GM19239 (cell line): Measurements from ENCODE around the gene BACH2.
A peak's percentile ranks its signal among the peaks of the same experiment; 100 is the strongest.

Experiments used
- DNase-seq: peaks from one replicate; pipeline ENCODE4 v3.0.0; 2011; ENCODE audit warnings: low spot score; ENCODE audit not compliant: insufficient read length
- FAIRE-seq: peaks from 2 replicates; lab custom pipeline; 2011; peaks lifted over from hg19 to GRCh38; lab: Jason Lieb, UNC

Gene BACH2

DNA sequence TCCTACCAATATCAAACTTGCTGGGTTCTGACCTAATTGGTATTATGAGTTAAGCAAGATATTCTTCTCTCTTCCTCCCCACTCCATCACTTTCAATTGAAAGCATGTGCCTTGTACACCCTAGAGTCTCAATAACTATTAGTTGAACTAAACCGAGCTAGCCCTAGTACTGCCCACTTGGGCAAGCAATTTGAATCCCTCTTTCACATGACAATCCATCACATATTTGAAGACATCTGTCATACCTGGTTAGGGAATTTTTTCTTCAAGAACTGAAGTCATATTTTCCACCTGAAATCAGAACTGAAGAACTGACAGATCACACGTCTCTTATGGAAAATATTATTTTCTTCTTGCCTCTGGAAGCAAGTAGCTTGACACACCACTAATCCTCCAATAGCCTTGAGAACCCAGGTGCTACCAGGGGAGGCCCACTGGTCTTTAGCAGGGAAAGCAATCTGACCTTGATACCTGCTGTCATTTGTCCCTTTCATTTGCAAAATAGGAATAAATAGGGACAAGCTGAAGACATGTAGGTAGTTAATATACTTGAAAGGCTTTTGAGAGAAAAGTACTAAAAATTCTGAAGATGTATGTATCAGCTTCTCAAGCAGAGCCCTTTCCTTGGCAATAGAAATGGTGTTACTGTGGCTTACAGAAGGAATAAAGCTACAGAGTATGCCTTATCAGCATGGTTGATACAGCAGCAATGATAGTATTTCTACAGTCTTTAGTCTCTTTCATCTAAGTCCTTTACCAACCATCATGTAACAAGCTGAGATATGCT is 331.0 kb downstream of the BACH2 start:
- no peak for FAIRE-seq
- DNase-seq = no peak

DNA sequence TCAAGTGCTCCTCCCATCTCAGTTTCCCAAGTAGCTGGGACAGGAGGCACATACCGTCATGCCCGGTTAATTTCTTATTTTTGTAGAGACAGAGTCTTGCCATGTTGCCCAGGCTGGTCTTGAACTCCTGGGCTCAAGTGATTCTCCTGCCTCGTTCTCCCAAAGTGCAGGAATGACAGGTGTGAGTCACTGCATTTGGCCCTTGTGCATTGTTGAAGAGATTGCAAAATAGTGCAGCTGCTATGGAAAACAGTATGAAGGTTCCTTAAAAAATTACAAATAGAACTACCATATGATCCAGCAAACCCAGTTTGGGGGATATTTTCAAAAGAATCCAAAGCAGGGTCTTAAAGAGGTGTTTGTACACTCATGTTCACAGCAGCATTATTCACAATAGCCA is 333.3 kb downstream of the BACH2 start:
- FAIRE-seq (no peak), DNase-seq (no peak)

DNA sequence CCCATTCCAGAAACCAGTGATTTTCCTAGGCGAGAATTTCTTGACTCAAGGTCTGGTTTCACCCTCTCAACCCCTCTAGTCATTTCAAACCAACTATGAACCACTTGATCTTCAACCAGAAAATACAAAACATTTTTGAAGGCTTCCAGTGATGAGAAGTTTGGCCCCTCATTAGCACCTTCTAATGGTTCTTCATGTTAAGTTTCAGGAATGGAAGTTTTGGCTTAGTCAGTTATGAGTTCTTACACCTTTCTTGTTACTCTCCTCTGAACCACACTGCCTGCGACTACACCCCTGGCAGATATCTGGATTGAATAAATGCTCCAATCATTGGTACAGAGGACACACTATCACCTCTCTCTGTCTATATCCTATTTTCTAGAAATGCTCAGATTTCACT is 335.2 kb downstream of the BACH2 start:
- no peak for FAIRE-seq
- DNase-seq = no peak

- FAIRE-seq = no peak
Observed at GRCh38 chr6:89959883-89960282, 336.8 kb downstream of the BACH2 start.

DNA sequence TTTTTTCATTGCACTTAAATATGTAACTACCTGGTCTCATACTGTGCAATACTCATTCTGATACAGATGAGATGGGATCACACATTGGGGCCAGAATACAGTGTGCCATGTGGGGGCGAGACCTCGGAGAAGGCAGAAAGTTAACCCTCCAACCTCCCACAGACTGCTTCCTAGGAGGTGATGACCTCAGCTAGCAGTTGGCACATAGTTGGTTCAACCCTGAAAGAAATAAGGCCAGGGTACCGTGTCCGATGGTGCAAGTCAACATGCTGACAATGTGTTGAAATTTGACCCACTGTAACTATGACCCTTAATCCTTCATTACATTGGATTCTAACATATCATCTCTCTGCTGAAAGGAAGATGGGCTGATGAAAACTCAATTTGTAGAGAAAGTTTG is 340.5 kb downstream of the BACH2 start:
- no peak for DNase-seq
- FAIRE-seq = no peak

More at GRCh38 chr6:89959883-89960282, 336.8 kb downstream of the BACH2 start:
- DNase-seq = no peak

- no peak for DNase-seq
- no peak for FAIRE-seq
Observed at GRCh38 chr6:89955364-89955763, 341.3 kb downstream of the BACH2 start.

DNA sequence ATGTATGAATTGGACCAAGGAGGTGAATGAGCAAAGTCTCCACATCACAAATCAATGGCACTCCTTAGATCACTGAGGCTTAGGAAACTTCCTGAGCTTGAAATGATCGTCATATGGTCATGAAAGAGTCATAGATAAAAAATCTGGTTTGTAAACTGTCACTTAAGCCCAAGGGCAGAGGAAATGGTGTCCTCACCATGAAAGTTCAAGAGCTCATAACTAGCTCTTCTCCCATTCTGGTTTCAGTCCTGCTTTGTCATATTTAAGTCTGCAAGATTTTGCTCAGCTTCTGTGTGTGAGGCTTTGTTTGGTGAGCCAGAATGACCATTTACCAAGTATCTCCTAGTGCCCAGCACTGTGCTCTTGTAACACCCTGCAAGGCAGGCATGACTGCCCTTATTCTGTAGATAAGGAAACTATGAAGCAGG is 341.9 kb downstream of the BACH2 start:
- no peak for DNase-seq

DNA sequence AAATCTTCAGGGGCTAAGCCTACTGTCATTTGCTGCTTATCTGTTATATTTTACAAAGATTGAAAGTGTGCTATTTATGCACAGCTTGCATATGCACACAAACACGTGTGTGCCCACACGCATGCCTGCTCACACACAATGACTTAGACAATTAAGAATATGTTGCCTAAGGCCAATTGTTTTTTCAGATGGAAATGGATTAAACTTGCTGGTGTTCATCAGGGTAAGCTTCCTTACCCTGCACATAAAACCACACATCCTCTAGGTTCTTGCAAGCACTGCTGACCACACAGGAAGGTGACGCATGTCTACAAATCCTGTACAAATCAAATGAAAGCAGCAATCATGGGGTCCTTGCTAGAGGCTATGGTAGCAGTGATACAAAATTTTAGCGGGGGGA is 344.0 kb downstream of the BACH2 start:
- FAIRE-seq = no peak
- no peak for DNase-seq

More for the DNA sequence above, 341.9 kb downstream of the BACH2 start:
- FAIRE-seq = no peak

GRCh38 chr6:89952105-89952671 is 344.5 kb downstream of the BACH2 start:
- DNase-seq = no peak
- no peak for FAIRE-seq

DNA sequence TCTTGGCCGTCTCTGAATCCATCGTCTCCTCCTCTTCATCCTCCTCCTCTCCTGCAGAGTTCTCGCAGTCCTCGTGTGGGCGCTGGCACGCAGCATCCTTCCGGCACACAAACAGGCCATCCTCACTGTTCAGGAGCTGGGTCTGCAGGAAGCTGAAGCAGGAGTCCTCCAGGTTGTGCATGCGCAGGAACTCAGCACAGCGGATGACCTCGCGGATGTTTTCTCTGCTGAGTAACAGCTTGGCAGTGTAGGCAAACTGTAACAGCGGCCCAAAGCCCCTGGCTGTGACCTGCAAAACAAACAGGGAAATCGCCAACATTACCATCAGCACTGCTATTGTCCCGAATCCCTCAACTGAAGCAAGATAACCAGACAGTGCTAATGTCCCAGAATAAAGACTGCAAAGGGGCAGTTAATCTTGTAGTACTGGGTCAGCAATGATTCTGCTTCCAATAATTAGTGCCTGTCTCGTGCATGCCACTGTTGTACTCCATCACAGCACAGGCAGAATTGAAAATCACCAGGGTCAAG is 345.0 kb downstream of the BACH2 start:
- no peak for FAIRE-seq
- DNase-seq = no peak

GRCh38 chr6:89950879-89951391 is 345.7 kb downstream of the BACH2 start:
- DNase-seq (no peak), FAIRE-seq (no peak)

- no peak for DNase-seq
- FAIRE-seq = no peak
Observed at GRCh38 chr6:89950446-89950845, 346.2 kb downstream of the BACH2 start.

DNA sequence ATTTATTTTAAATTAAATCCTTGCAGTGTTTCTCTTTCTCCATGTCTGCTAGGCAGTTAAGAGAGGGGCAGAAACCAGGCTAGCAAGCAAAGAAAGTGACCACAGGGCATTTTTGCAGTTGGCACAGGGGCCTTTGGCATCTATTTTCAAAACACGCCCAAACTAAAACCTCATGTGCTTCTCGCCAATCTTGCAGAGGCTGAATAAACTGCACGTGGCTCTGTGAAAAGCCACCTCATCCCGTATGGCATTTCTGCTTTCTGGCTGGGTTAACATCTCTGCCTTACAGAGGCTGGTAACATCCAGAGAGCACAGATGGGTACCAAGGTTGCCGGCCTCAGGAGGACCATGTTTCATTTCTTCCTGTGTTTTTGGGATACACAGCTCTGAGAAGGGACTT is 347.8 kb downstream of the BACH2 start:
- DNase-seq (no peak), FAIRE-seq (no peak)

- FAIRE-seq (peak; percentile 62), DNase-seq (no peak)
Observed at GRCh38 chr6:89944826-89945407, 351.7 kb downstream of the BACH2 start.

- DNase-seq = no peak
Observed at GRCh38 chr6:89944181-89944755, 352.4 kb downstream of the BACH2 start.

DNA sequence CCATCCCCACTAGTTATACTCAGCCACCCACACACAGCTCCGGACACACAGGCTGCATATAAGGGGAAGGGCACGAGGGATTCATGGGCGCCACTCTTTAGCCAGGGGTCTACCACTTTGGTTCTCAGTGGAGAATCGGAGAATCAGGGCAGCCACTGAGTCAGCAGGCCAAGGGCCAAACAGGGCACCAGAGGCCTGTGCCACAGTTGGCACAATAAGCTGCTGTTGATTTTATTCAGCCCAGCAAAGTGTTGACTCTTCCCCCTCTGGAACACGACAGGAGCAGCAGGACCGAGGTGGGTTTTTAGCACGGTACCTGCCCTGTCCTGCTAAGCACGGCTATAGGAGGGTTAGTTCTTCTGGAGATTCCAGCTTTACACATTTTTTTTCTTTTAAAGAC is 354.0 kb downstream of the BACH2 start:
- FAIRE-seq (no peak), DNase-seq (no peak)

More at GRCh38 chr6:89944181-89944755, 352.4 kb downstream of the BACH2 start:
- no peak for FAIRE-seq

DNA sequence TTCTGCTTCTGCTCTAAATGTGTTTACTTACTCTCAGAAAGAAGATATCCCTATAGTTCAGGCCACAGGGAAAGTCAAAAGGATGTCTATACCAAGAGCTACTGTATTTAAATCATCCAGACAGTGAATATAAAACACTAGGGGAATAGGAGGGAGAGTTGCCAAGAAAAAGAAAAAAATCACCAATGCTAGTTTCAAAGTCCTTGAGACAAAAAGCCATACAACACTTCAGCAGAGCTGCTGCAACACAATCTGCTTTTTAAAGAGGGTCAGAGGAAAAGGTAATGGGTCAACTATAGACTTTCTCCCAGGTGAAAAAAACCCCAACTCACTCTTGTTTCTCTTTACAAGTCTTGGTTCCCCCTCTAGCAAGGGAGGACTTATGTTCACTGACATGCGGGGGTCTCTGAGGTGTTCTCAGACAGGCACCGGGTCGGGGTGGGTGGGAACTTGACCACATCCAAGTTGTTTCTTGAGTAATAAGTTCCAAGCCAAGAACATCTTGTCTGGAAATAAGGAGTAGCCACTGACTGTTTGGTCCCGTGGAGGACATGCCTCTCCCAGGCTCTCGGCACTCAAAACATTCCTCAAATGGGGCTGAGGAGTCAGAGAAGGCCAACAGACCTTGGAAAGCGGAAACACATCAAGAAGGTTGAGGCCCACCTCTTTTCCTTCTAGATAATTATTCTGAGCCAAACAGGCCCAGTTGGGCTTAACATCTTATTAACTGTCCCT is 354.7 kb downstream of the BACH2 start:
- DNase-seq = no peak
- no peak for FAIRE-seq

DNA sequence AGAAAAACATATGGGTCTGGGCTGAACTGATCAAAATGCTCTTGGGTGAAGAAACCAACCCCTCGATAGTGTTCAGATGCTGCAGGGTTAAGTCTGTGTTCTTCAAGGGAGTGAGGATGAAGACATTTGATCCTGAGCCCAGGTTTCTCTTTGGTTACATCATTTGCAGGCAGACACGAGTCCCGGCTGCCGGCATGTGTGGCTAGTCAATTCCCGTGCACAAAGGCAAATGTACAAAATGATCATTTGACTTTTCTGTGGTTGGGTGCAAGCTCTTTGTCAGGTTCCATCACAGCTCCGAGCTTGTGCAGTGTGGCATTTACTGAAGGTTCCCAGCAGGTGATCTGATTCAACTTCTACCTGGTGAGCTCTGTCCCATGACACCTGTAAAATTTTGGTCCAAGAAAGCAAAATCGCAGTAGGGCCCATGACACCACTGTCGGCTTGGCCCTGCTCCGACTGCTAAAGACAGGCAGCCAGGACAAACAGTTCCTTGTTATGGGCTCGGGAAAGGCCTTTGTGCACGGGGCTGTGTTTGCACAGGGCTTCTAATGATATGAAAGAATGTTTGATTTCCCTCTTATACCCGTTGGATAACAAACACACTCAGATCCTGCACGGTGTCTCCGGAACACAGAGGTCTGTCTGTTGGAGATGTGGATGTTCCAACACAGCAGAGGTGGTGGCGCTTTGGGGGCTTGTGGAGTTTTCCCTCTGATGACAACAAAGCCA is 355.4 kb downstream of the BACH2 start:
- no peak for DNase-seq
- FAIRE-seq = no peak
